ENCODE results near the gene TNS2.
A peak's percentile ranks its signal among the peaks of the same experiment; 100 is the strongest.

Gene TNS2

DNA sequence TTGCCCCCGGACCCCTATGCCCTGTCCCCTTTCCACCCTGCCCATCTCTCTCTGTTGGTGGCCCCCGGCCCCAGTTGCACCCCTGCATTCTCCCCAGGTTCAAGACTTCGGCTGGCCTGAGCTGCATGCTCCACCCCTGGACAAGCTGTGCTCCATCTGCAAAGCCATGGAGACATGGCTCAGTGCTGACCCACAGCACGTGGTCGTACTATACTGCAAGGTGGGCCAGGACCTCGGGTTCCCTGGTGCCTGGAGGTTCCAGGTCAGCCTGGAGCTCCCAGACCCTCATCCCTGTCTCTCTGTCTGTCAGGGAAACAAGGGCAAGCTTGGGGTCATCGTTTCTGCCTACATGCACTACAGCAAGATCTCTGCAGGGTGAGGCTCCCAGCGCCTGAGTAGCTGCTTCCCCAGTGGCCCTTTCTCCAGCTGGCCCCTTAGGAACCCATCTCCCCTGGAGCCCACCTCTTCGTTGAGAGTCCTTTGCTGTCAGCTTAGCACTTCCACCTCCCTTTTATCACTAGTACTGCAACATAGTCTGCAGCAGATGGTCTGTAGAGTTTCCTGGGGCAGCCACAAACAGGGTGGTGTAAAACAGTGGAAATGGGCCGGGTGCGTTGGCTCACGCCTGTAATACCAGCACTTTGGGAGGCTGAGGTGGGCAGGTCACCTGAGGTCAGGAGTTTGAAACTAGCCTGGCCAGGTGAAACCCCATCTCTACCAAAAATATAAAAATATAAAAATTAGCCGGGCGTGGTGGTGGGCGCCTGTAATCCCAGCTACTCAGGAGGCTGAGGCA, 5.8 kb downstream of the TNS2 start:
- DNase-seq (ENCODE audit: insufficient read length, low spot score) (no peak), FAIRE-seq (no peak)

DNA sequence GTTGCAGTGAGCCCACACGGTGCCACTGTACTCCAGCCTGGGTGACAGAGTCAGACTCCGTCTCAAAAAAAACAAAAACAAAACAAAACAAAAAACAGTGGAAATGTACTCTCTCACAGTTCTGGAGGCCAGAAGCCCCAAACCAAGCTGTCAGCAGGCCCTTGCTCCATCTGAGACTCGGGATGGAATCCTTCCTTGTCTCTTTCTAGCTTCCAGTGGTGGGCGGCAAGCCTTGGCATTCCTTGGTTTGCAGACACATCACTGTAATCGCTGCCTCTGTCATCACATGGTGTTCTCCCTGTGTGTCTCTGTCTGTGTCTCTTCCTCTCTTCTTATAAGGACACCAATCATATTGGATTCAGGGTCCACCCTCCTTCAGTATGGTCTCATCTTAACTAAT, 6.4 kb downstream of the TNS2 start:
- FAIRE-seq (no peak), DNase-seq (ENCODE audit: insufficient read length, low spot score) (no peak)

DNA sequence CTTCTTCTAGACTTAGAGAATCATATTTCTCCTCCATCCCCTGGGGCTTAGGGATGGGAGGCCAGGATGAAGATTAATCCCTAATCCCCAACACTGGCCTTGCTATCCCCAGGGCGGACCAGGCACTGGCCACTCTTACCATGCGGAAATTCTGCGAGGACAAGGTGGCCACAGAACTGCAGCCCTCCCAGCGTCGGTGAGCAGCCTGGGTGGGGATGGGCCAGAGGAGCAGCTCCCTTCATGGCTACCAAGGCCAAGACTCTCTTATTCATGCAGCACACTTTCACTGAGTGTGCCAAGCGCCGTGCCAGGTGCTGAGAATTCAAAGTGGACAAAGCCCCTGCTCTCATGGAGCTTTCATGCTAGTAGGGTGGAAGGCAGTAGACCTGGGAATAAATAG, 7.0 kb downstream of the TNS2 start:
- FAIRE-seq: no peak
- DNase-seq (ENCODE audit: insufficient read length, low spot score): no peak

DNA sequence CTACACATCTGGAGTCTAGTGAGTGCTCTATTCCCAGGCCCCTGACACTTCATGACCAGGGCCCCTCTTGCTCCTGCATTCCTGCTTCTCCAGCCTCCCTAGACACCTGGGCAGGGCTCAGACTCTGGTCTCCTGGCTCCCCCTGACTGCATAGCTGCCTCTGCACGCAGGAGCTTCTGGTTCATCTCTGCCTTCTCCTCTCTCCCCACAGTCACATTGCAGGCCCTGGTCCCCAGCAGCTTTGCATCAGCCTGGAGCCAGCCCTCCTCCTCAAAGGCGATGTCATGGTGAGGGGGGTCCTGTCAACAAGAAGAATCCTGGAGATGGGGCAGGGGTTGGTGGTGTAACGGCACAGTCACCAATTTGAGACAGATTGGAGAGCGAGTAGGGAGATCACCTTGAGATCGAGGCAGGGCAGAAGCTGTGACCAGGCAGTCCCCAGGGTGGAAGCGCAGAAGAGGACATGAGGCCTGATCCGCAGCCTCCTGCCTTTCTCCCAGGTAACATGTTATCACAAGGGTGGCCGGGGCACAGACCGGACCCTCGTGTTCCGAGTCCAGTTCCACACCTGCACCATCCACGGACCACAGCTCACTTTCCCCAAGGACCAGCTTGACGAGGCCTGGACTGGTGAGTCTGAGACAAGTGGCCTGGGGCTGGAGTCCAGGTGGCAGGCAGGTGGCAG, 8.1 kb downstream of the TNS2 start:
- DNase-seq (ENCODE audit: insufficient read length, low spot score): no peak
- FAIRE-seq: no peak

DNA sequence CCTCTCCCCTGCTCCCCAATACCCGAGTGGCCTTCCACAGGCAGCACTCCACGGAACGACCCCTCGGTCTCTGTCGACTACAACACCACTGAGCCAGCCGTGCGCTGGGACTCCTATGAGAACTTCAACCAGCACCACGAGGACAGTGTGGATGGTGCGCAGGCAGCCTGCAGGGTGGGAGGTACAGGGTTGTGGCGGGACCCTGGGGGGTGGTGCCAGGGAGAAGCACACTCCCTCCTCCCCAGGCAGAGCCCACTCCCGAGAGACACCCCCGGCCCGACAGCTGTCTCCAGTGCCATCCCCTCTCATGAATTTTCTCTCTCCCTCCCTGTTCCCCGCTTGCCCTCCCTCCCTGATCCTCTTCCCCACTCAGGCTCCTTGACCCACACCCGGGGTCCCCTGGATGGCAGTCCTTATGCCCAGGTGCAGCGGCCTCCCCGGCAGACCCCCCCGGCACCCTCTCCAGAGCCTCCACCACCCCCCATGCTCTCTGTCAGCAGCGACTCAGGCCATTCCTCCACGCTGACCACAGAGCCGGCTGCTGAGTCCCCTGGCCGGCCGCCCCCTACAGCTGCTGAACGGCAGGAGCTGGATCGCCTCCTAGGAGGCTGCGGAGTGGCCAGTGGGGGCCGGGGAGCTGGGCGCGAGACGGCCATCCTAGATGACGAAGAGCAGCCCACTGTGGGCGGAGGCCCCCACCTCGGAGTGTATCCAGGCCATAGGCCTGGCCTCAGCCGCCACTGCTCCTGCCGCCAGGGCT, 9.0 kb downstream of the TNS2 start:
- DNase-seq (ENCODE audit: insufficient read length, low spot score) (no peak), FAIRE-seq (no peak)

DNA sequence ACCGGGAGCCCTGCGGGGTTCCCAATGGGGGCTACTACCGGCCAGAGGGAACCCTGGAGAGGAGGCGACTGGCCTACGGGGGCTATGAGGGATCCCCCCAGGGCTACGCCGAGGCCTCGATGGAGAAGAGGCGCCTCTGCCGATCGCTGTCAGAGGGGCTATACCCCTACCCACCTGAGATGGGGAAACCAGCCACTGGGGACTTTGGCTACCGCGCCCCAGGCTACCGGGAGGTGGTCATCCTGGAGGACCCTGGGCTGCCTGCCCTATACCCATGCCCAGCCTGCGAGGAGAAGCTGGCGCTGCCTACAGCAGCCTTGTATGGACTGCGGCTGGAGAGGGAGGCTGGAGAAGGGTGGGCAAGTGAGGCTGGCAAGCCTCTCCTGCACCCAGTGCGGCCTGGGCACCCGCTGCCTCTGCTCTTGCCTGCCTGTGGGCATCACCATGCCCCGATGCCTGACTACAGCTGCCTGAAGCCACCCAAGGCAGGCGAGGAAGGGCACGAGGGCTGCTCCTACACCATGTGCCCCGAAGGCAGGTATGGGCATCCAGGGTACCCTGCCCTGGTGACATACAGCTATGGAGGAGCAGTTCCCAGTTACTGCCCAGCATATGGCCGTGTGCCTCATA, 9.7 kb downstream of the TNS2 start:
- FAIRE-seq: no peak

DNA sequence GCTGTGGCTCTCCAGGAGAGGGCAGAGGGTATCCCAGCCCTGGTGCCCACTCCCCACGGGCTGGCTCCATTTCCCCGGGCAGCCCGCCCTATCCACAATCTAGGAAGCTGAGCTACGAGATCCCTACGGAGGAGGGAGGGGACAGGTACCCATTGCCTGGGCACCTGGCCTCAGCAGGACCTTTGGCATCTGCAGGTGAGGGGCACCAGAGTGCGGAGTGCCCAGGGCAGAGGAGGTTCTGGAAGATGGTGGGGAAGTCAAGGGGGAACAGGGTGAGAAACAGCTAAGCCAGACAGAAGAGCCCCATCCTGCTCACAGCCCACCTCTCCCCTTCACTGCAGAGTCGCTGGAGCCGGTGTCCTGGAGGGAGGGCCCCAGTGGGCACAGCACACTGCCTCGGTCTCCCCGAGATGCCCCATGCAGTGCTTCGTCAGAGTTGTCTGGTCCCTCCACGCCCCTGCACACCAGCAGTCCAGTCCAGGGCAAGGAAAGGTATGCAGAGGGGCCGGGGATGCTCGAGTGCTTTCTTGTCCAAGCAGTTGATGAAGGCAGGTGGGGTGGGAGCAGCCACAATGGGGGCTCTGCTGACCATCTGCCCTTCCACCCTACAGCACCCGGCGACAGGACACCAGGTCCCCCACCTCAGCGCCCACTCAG, 10.3 kb downstream of the TNS2 start:
- FAIRE-seq (no peak), DNase-seq (ENCODE audit: insufficient read length, low spot score) (no peak)

More for the DNA sequence above, 9.7 kb downstream of the TNS2 start:
- no peak for DNase-seq (ENCODE audit: insufficient read length, low spot score)

DNA sequence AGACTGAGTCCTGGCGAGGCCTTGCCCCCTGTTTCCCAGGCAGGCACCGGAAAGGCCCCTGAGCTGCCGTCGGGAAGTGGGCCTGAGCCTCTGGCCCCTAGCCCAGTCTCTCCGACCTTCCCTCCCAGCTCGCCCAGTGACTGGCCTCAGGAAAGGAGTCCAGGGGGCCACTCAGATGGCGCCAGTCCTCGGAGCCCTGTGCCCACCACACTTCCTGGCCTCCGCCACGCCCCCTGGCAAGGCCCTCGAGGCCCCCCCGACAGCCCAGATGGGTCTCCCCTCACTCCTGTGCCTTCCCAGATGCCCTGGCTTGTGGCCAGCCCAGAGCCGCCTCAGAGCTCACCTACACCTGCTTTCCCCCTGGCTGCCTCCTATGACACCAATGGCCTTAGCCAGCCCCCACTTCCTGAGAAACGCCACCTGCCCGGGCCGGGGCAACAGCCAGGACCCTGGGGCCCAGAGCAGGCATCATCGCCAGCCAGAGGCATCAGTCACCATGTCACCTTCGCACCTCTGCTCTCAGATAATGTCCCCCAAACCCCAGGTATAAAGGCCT, 10.9 kb downstream of the TNS2 start:
- DNase-seq (ENCODE audit: insufficient read length, low spot score) (no peak), FAIRE-seq (no peak)

DNA sequence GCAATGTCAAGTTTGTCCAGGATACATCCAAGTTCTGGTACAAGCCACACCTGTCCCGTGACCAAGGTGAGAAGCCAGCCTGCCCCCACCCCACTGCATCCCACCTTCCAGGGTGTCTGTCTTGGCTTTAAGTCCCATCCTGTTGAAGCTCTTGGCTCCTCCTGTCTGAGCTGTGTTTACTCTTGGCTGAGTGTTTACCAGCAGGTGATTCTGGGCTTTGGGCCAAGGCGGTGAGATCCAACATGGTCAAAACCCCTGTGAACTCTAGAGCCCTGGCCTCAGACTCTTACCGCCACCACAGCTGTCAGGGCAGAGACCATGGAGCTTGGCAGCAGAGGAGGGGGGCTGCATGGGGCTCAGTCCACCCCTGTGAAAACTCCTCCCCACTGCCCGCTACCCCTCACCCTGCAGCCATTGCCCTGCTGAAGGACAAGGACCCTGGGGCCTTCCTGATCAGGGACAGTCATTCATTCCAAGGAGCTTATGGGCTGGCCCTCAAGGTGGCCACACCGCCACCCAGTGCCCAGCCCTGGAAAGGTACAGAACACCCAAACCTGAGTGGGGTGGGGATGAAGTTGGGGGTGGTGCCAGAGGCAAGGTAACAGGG, 11.6 kb downstream of the TNS2 start:
- no peak for DNase-seq (ENCODE audit: insufficient read length, low spot score)
- no peak for FAIRE-seq

DNA sequence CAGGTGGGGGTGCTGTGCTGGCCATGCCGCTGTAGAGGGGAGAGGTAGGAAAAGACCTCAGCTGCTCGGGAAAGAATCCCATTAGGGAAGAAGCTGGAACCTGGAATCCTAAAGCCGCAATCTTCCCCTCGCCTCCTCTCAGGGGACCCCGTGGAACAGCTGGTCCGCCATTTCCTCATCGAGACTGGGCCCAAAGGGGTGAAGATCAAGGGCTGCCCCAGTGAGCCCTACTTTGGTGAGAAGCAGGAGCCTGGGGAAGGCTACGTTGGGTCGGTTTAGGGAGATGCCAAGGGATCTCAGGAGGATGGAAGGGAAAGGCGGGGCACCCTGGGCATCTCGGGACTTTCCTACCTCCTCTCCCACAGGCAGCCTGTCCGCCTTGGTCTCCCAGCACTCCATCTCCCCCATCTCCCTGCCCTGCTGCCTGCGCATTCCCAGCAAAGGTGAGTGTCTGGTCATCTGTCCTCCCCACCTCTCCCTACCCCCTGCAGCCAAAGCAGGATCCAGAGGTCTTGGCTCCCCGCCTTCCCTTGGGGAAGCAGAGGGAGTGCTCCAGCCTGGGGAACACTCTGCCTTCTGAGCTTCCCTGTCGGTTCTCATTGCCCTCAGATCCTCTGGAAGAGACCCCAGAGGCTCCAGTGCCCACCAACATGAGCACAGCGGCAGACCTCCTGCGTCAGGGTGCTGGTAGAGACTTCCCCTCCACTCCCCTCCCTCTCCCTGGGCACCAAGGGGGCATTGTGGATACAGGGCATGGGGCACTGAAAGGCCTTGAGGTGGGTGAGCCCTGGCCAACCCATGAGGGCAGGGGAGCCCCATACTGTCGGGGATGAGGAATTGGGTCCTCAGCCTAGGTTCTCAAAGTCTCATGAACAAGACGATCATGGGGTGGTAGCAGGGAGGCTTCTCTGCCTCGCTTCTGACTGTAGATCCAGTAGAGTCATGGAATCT, 12.4 kb downstream of the TNS2 start:
- no peak for FAIRE-seq
- DNase-seq (ENCODE audit: insufficient read length, low spot score): no peak

DNA sequence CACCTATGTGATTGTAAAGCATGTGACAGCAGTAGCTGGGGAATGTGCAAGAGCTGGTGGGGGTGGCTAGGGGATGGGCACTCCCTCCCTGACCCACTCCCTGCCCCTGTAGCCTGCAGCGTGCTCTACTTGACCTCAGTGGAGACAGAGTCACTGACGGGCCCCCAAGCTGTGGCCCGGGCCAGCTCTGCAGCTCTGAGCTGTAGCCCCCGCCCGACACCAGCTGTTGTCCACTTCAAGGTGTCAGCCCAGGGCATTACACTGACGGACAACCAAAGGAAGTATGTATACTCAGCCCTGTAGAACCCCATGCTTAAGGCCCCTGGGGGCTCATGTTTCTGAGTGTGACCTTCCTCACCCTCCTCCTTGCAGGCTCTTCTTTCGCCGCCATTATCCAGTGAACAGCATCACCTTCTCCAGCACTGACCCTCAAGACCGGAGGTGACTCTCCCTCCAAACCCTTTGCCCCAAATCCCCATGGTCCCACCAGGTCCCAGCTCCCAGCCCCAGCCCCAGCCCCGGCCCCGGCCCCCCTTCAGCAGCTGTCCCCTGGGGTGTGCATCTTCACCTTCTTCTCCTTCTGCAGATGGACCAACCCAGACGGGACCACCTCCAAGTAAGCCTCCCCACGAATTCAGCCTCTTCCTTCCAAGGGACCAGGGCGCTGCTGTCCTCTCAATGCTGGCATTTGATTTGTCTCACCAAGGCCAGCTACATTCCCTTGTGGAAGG, 13.3 kb downstream of the TNS2 start:
- FAIRE-seq (no peak), DNase-seq (ENCODE audit: insufficient read length, low spot score) (no peak)

DNA sequence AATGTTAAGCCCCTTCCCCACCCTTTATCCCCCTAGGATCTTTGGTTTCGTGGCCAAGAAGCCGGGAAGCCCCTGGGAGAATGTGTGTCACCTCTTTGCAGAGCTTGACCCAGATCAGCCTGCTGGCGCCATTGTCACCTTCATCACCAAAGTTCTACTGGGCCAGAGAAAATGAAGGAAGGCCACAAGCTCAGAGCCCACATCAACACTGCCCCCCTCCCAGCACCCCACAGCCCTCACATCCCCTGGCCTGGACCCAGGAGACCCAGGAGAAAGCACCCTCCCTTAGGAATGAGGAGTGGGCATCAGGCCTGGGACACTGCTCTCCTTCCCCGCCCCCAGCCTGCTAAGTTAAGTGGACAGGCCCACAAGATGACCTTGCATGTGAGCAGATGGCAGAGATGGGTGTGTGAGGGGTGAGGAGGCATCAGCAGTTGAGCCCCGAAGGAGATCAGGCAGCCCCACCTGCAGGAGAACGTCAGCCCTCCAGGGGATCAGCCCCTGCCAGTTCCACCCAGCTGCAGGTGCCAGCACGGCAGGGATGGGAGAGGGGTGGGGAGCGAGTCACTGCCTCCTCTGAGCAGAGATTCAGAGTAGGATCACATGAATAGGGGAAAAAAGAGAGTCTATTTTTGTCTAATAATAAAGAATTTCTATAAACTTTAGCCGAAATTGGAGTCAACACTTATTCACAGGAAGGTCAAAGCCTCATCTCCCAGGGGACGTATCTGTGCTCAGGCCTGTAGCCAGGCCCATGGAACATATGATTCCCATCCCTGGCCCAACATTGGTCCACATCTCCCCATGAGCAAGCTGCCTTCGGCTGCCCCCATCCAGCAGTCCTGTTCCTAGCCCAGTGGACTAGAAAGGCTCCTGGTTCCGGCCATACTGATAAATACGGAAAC, 14.1 kb downstream of the TNS2 start:
- FAIRE-seq (no peak), DNase-seq (ENCODE audit: insufficient read length, low spot score) (no peak)

DNA sequence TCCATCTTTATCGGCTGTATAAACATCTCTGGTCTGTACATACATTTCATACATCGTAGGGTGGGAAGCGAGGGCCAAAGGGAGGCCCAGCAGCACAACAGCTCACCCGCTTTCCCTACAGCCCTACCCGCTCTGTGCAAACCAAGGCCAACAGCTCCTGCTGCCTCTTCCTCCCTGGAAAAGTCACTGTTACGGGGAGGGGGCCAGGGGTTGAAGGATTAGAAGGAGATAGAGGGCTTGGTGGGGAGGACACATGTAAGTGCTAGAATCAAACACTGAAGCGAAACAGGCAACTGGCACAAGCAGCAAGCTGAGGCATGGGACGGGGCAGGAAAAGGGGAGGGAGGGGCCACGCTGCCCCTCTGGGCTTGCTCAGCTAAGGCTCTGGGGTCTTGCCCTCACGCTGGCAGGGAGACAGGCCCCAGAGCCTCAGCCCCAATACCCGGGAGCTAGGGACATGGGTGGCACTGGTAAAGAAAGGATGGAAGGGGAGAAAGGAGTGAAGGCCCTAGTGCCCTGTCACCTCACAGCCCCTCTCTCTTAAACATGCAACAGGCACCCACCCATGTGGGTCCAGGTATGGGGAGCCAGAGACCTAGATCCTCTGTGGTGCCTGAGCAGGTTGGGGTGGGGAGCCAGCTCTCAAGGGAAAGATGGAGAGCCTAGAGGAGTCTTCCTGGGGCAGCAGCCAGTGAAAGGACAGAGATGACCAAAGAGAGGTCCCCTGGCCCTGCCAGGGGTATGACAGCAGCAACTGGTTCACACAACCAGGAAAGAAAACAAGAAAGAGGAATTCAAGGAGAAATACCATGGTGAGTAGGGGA, 15.0 kb downstream of the TNS2 start:
- no peak for DNase-seq (ENCODE audit: insufficient read length, low spot score)
- FAIRE-seq: no peak

DNA sequence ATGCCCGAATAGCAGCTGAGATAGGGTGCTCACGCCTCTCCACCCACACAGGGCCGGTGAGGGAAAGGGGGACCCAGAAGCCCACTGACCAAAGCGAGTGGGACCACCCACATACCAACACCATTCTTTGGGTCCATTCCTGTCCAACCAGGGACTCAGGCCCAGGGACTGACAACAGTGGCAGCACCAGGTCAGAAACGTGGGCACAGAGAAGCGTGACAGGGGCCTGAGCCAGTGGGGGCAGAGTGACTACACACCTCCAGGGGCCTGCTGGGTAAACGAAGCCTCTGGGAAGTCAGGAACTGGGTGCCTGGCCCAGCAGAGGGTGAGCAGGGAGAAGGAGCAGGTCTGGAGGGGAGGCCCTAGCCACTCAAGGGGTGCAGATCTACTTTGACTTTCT, 15.6 kb downstream of the TNS2 start:
- DNase-seq (ENCODE audit: insufficient read length, low spot score) (no peak), FAIRE-seq (no peak)

DNA sequence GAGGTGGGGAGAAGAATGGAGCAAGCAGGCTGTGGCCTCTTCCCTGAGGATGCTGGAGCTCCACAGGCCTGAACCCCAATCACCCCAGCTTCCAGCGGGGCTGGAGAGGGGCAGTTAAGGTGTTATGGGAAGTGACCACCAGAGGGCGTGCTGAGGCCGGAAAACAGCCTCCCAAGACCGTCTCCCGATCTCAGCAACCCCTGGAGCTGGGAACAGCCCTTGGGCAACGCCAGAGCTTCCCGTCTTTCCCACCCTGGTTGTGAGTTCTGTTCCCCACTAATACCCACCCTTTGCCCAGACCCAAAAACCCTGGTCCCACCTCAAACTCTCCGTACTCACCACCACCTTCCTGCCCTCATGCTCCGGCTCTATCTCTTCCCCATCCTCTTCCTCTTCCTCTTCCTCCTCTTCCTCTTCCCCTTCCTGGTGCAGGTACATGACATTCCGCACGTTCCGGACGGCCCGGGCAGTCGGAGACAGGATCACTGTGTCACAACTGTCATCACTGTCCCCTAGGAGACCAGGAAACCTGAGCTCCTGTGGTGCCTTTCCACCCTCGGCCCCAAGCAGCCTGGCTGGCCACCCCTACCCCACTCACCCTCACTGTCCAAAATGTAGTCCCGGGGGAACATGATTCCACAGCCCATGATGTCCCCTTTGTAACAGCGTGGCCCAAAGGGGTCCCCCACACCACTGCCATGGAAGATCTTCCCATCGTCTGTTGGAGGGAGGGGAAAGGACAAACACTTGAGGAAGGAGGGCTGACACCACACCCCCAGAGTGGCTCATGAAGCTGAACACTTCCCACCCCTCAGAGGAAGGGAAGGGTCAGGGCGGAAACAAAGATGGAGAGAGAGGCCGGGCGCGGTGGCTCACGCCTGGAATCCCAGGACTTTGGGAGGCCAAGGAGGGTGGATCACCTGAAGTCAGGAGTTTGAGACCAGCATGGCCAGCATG, 16.4 kb downstream of the TNS2 start:
- DNase-seq (ENCODE audit: insufficient read length, low spot score) (peak; percentile 91), FAIRE-seq (peak; percentile 57)

All from HTR-8/SVneo (cell line).